WTC11 (cell line): ENCODE data around the gene ZDHHC14. TPM values are rescaled to one million over a fixed set of nuclear protein-coding genes. Genes with fewer than 3 reads are reported as not detected.

Source experiments
- ATAC-seq: fragments of 200-7000 bp; cut with Tn5 transposase; 2 replicates; pipeline ENCODE4 v1.10.0; 2021; ENCODE audit warnings: mild to moderate bottlenecking, moderate library complexity
- CTCF ChIA-PET: fragments of 300-600 bp; sonication (Branson Sonifier 250); formaldehyde crosslinking; loops from one replicate; lab custom pipeline; 2021; ENCODE audit warnings: antibody characterized with exemption; lab: Charles Lee
- POLR2A ChIA-PET: fragments of 350-600 bp; sonication (Branson Sonifier 250); formaldehyde crosslinking; loops from one replicate; lab custom pipeline; 2021; ENCODE audit warnings: antibody characterized with exemption; lab: Charles Lee
- DNase-seq: peaks from one replicate; pipeline ENCODE4 v3.0.0; 2021; ENCODE audit warnings: low spot score
- H3K27ac Mint-ChIP-seq: 2 replicates; pipeline ENCODE4 v1.8.0; 2021; ENCODE audit warnings: mixed read lengths
- H3K27me3 Mint-ChIP-seq: 2 replicates; pipeline ENCODE4 v1.8.0; 2021; ENCODE audit warnings: low read depth, mild to moderate bottlenecking, moderate library complexity, mixed read lengths
- H3K36me3 Mint-ChIP-seq: 2 replicates; pipeline ENCODE4 v1.8.0; 2021; ENCODE audit warnings: mixed read lengths
- H3K4me1 Mint-ChIP-seq: 2 replicates; pipeline ENCODE4 v1.8.0; 2022; ENCODE audit warnings: mixed read lengths
- H3K4me3 Mint-ChIP-seq: 2 replicates; pipeline ENCODE4 v1.8.0; 2021; ENCODE audit warnings: mild to moderate bottlenecking, moderate library complexity, mixed read lengths
- H3K9me3 Mint-ChIP-seq: 2 replicates; pipeline ENCODE4 v1.8.0; 2021; ENCODE audit warnings: mixed read lengths
- CBFB ChIP-seq: sonication (generic); formaldehyde crosslinking; IDR thresholded peaks from 2 replicates; pipeline ENCODE4 v1.8.1; 2022; ENCODE audit warnings: mild to moderate bottlenecking, low read depth, missing genetic modification reagents
- CDX4 ChIP-seq: fragments of 250-450 bp; sonication (Bioruptor Pico); IDR thresholded peaks from 2 replicates; pipeline ENCODE4 v1.9.0; 2021; ENCODE audit warnings: moderate library complexity, mild to moderate bottlenecking, inconsistent platforms, borderline replicate concordance
- EMX1 ChIP-seq: fragments of 250-450 bp; sonication (Bioruptor Pico); IDR thresholded peaks from 2 replicates; pipeline ENCODE4 v1.8.0; 2021; ENCODE audit warnings: mild to moderate bottlenecking
- FOXK1 ChIP-seq: sonication (generic); formaldehyde crosslinking; IDR thresholded peaks from 2 replicates; pipeline ENCODE4 v1.8.0; 2022; ENCODE audit warnings: mild to moderate bottlenecking, moderate library complexity, missing genetic modification reagents
- JUN ChIP-seq: sonication (generic); formaldehyde crosslinking; IDR thresholded peaks from 2 replicates; pipeline ENCODE4 v1.8.0; 2023; ENCODE audit warnings: mild to moderate bottlenecking, missing genetic modification reagents
- KAT7 ChIP-seq: sonication (generic); formaldehyde crosslinking; IDR thresholded peaks from 2 replicates; pipeline ENCODE4 v1.8.1; 2023; ENCODE audit warnings: missing genetic modification reagents, mild to moderate bottlenecking, borderline replicate concordance
- NFYB ChIP-seq: sonication (generic); formaldehyde crosslinking; conservative IDR thresholded peaks from 2 replicates; pipeline ENCODE4 v1.8.0; 2022; ENCODE audit warnings: low read depth, missing genetic modification reagents
- PRRX2 ChIP-seq: fragments of 250-450 bp; sonication (Bioruptor Pico); IDR thresholded peaks from 2 replicates; pipeline ENCODE4 v1.8.0; 2021; ENCODE audit warnings: mild to moderate bottlenecking
- RELA ChIP-seq: sonication (generic); formaldehyde crosslinking; IDR thresholded peaks from 2 replicates; pipeline ENCODE4 v1.8.1; 2022; ENCODE audit warnings: missing genetic modification reagents, mild to moderate bottlenecking, borderline replicate concordance
- SMAD3 ChIP-seq: sonication (generic); formaldehyde crosslinking; IDR thresholded peaks from 2 replicates; pipeline ENCODE4 v1.8.0; 2022; ENCODE audit warnings: missing genetic modification reagents, mild to moderate bottlenecking, borderline replicate concordance
- ZNF219 ChIP-seq: sonication (generic); formaldehyde crosslinking; IDR thresholded peaks from 2 replicates; pipeline ENCODE4 v1.8.0; 2023; ENCODE audit warnings: missing genetic modification reagents, mild to moderate bottlenecking, borderline replicate concordance
- ZNF281 ChIP-seq: sonication (generic); formaldehyde crosslinking; IDR thresholded peaks from 2 replicates; pipeline ENCODE4 v1.8.0; 2023; ENCODE audit warnings: mild to moderate bottlenecking, missing genetic modification reagents
- ZNF671 ChIP-seq: fragments of 250-450 bp; sonication (Bioruptor Pico); IDR thresholded peaks from 2 replicates; pipeline ENCODE4 v1.8.0; 2021; ENCODE audit warnings: mild to moderate bottlenecking
- total RNA-seq: library from RNA; stranded (reverse); gene quantifications from 3 replicates; pipeline ENCODE4 v1.2.3, GENCODE V29; 2021
- TF ChIP-seq, protein P1 (sequence below): sonication (generic); formaldehyde crosslinking; IDR thresholded peaks from 2 replicates; pipeline ENCODE4 v1.8.0; 2022; ENCODE audit warnings: missing genetic modification reagents
- TF ChIP-seq, protein P2 (sequence below): fragments of 250-450 bp; sonication (Bioruptor Pico); IDR thresholded peaks from 2 replicates; pipeline ENCODE4 v1.9.0; 2021; ENCODE audit warnings: mild to moderate bottlenecking
- TF ChIP-seq, protein P3 (sequence below): sonication (generic); formaldehyde crosslinking; IDR thresholded peaks from 2 replicates; pipeline ENCODE4 v1.8.1; 2023; ENCODE audit warnings: mild to moderate bottlenecking, missing genetic modification reagents
- TF ChIP-seq, protein P4 (sequence below): sonication (generic); formaldehyde crosslinking; IDR thresholded peaks from 2 replicates; pipeline ENCODE4 v1.8.0; 2022; ENCODE audit warnings: mild to moderate bottlenecking, missing genetic modification reagents

ZDHHC14 gene
- total RNA-seq, 1 experiment from 2014 or later, result 6.6 TPM

DNA sequence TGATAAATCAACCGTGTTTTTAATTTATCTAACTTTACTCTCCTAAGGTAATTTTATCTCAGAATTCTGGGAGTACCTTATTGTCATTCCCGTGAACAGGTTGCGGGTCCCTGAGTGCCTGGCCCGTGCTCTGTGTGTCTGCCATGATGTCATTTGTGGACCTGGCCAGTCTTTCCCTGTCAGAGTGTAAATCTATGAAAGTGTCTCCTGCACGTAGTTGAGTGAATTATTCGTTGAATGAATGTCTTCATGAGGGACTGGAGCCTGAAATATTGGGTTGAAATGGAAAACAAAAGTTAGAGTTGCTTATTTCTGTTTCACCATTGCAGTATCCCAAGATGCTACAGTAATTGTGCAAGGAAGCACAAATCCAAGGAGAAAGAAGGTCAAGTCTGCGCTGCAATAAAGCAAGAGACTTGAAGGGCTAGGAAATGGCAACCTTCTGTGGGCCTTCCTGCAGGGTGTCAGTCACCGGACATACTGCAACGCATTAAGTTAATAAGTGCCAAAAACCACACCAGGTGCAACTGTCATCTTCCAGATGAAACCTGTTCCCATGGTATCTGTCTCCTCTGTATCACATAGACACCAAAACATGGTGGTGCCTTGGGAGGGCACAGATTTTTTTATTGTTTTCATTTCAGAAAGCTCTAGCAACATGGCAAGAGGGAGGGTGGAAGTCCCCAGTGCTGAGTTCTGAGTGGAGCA lies 135.5 kb downstream of the ZDHHC14 start:
- Mint-ChIP-seq H3K27me3 (no peaks in the 10 kb centered on the region), H3K36me3 (no peaks in the 10 kb centered on the region), H3K9me3 (no peaks in the 10 kb centered on the region), H3K4me1 (peaks cover 50% of the 10 kb centered on the region), H3K4me3 (no peak overlapping the region), H3K27ac (no peak overlapping the region)
- no peak for TF ChIP-seq ZNF671
- TF ChIP-seq, protein P1, sequence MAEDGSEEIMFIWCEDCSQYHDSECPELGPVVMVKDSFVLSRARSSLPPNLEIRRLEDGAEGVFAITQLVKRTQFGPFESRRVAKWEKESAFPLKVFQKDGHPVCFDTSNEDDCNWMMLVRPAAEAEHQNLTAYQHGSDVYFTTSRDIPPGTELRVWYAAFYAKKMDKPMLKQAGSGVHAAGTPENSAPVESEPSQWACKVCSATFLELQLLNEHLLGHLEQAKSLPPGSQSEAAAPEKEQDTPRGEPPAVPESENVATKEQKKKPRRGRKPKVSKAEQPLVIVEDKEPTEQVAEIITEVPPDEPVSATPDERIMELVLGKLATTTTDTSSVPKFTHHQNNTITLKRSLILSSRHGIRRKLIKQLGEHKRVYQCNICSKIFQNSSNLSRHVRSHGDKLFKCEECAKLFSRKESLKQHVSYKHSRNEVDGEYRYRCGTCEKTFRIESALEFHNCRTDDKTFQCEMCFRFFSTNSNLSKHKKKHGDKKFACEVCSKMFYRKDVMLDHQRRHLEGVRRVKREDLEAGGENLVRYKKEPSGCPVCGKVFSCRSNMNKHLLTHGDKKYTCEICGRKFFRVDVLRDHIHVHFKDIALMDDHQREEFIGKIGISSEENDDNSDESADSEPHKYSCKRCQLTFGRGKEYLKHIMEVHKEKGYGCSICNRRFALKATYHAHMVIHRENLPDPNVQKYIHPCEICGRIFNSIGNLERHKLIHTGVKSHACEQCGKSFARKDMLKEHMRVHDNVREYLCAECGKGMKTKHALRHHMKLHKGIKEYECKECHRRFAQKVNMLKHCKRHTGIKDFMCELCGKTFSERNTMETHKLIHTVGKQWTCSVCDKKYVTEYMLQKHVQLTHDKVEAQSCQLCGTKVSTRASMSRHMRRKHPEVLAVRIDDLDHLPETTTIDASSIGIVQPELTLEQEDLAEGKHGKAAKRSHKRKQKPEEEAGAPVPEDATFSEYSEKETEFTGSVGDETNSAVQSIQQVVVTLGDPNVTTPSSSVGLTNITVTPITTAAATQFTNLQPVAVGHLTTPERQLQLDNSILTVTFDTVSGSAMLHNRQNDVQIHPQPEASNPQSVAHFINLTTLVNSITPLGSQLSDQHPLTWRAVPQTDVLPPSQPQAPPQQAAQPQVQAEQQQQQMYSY, result no peak
- no peak for TF ChIP-seq CBFB (CRISPR knock-in tag)
- no peak for TF ChIP-seq ZNF281 (CRISPR knock-in tag)
- TF ChIP-seq JUN, result no peak
- no peak for TF ChIP-seq CDX4 (CRISPR knock-in tag)
- TF ChIP-seq, protein P2, sequence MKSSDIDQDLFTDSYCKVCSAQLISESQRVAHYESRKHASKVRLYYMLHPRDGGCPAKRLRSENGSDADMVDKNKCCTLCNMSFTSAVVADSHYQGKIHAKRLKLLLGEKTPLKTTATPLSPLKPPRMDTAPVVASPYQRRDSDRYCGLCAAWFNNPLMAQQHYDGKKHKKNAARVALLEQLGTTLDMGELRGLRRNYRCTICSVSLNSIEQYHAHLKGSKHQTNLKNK (CRISPR knock-in tag), result no peak
- ATAC-seq, result no peak
- POLR2A ChIA-PET, result no interaction called here
- CTCF ChIA-PET, result no interaction called here
- DNase-seq, result no peak

GRCh38 chr6:157517601-157518359 lies 136.8 kb downstream of the ZDHHC14 start:
- POLR2A ChIA-PET, result interaction anchor here (0.5 kb wide), 1 partner anchor 85 kb away, joined by 4 read pairs; no protein-coding TSS in a partner anchor
- Mint-ChIP-seq H3K4me3 (no peak overlapping the region), H3K36me3 (no peaks in the 10 kb centered on the region), H3K27me3 (no peaks in the 10 kb centered on the region), H3K4me1 (peaks cover 44% of the 10 kb centered on the region), H3K27ac (no peak overlapping the region), H3K9me3 (no peaks in the 10 kb centered on the region)
- ATAC-seq, result no peak; the same call in 1 of the 2 replicates
- TF ChIP-seq EMX1 (CRISPR knock-in tag), result no peak
- no peak for DNase-seq
- CTCF ChIA-PET, result no interaction called here

DNA sequence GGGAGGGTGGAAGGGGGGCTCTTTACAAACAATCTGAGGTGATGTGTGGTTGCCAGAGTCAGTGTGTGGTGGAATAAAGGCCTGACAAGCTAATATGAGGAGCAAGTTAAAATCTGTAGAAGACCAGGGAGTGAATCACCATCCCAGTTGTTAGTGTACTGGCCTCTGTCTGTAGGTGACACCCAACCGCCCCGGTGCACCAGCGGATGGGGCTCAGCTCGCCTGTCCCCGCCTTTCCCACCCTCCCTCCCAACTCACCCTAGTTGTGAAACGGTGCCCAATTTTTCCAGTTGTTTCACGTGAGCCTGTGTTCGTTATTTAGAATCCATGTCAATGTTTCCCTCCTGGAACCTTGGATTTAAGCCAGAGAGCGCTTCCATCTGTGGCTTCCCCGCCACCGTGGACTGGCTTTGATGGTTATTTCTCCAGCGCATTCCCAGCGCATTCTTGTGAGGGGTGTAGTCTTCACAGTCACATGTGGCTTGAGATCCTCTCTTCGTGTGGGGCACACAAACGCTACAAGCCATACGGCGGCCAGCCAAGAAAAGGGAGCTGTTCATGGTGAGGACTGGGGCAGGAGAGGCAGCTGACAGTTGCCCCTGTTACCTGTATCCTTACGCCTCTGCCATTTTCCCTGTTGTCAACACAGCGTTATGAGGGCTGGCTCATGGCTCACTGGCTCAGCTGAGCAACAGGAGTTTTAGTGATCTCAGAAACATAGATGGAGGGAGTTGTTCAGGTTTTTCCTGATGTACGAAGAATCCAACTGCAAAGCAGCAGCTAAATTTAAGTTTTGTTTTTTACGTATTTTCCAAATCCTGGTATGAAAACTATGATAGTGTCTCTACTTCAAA lies 137.6 kb downstream of the ZDHHC14 start:
- Mint-ChIP-seq H3K27ac (no peak overlapping the region; the same call in 1 of the 2 replicates), H3K27me3 (no peaks in the 10 kb centered on the region), H3K36me3 (no peaks in the 10 kb centered on the region), H3K9me3 (no peaks in the 10 kb centered on the region), H3K4me1 (peaks cover 43% of the 10 kb centered on the region), H3K4me3 (no peak overlapping the region)
- POLR2A ChIA-PET, result interaction anchor here (0.5 kb wide), 1 partner anchor 84 kb away, joined by 4 read pairs; no protein-coding TSS in a partner anchor
- DNase-seq (no peak), ATAC-seq (peak; percentile 25; the same call in 1 of the 2 replicates)
- CTCF ChIA-PET, result interaction anchor here (0.9 to 1.3 kb wide), 2 partner anchors 8 to 77 kb away, joined by 3 to 5 read pairs; no protein-coding TSS in a partner anchor
- TF ChIP-seq, protein P3, sequence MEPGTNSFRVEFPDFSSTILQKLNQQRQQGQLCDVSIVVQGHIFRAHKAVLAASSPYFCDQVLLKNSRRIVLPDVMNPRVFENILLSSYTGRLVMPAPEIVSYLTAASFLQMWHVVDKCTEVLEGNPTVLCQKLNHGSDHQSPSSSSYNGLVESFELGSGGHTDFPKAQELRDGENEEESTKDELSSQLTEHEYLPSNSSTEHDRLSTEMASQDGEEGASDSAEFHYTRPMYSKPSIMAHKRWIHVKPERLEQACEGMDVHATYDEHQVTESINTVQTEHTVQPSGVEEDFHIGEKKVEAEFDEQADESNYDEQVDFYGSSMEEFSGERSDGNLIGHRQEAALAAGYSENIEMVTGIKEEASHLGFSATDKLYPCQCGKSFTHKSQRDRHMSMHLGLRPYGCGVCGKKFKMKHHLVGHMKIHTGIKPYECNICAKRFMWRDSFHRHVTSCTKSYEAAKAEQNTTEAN (CRISPR knock-in tag), result no peak
- TF ChIP-seq KAT7 (CRISPR knock-in tag) (no peak), SMAD3 (no peak), RELA (no peak), PRRX2 (no peak), CDX4 (CRISPR knock-in tag) (no peak), FOXK1 (CRISPR knock-in tag) (no peak), NFYB (no peak), ZNF219 (CRISPR knock-in tag) (no peak)
- TF ChIP-seq, protein P2 (CRISPR knock-in tag), result no peak
- TF ChIP-seq, protein P4, sequence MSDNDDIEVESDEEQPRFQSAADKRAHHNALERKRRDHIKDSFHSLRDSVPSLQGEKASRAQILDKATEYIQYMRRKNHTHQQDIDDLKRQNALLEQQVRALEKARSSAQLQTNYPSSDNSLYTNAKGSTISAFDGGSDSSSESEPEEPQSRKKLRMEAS, result no peak
